Glomerular visceral epithelial cell (primary cell): Measurements from ENCODE around the gene MAPRE3.
"Not testable (repeated sequence)": the region's sequence is repeated elsewhere in the genome, so short reads cannot be mapped to it uniquely, and the experiment has no call there.

Source experiments
- DNase-seq: peaks from one replicate; pipeline ENCODE4 v3.0.0-alpha.2; 2016; ENCODE audit errors: extremely low spot score

Gene MAPRE3

DNA sequence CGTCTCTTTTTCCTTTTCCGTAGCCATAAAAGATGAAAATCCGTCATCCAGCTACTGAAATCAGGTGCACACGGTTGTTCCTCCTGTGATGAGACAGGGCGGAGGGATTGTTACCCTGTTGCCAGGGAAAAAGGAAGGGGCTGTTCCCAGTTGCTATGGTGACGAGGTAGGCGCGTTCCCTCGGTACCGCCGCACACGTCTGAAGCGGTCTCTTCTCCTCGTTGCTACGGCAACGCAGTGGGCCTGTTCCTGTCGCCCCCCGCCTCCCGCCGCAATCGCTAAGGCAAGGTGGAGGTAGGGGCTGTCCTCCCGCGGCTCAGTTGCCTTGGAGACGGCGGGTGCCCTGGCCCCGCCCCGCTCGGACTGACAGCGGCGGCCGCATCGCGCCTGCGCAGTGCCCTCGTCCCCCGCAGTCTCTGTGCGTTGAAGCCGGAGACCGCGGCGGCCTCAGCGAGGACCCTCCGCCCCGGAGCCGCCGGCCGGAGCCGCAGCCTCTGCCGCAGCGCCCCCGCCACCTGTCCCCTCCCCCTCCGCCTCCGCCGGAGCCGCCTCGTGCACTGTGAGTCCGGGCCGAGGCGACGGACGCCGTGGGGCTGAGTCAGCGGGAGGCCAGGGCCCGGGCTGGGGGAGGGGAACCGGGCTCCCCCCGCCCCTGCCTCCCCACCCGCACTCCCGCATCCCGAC lies at the start of gene MAPRE3:
MAPRE3 (plus strand) TSS at position 394 of the 684 bp plus-strand sequence. CDS start 51,582 bp downstream, outside the sequence.
- peak; percentile 53 for DNase-seq

GRCh38 chr2:26921323-26921722 lies 49.1 kb upstream of the MAPRE3 start:
- no peak for DNase-seq

DNA sequence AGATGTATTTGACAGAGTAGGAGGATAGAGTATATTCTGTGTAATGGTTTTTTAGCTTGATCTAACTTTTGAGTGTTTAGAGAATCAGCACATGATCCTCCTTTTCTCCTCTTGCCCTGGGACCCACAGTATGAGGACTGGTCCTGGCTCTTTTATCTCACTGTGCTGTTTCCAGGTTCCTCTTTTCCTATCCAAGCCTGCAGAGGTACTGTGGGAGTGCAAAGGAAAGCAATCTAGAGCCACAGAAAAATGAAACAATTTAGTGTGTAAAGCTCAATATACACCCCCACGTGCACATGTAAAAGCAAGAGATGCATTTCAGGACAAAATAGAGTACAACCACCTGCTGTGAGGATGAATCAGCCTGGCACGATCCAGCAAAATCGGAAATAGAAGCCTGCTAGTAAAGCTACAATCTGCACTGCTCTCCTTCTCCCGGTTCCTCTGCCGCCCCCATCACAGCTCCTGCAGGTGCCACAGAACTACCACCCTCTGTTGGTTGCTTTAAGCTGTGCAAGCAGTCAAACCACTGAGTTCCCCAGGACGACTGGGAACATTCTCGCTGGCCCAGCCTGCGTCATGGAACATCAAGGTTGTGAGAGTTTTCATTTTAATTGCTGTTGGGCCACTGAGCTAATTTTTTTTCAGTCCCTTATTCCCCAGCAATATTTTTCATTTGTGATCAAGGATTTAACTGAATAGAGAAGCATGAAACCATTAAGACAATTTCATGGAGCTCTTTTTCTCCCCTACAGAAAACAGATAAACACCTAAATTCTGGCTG lies 47.8 kb upstream of the MAPRE3 start:
- DNase-seq = peak; percentile 32

DNA sequence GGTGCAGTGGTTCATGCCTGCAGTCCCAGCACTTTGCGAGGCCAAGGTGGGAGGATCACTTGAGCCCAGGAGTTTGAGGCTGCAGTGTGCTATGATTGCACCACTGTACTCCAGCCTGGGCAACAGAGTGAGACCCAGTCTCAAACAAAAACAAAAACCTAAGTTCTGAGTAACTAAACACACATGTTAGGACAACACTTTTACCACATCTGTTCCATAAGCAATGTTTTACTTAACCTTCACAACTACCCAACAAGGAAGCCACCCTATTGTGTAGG lies 47.3 kb upstream of the MAPRE3 start:
- not testable (repeated sequence) for DNase-seq

DNA sequence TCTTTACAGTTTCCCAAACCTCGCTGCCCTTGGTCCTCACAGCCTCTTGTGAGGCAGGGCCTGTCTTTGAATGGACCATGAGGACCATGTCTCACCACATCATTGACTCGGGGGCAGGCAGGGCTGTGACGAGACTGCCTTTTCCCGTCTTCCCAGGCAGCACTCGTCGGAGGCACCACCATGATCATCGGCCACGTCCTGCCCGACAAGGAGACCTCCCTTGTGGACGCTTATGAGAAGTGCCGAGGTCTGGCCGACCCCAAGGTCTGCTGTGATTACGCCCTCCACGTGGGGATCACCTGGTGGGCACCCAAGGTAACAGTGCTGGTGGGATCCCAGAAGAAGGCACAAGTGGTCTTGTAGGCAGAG lies 45.7 kb upstream of the MAPRE3 start:
- DNase-seq = no peak

DNA sequence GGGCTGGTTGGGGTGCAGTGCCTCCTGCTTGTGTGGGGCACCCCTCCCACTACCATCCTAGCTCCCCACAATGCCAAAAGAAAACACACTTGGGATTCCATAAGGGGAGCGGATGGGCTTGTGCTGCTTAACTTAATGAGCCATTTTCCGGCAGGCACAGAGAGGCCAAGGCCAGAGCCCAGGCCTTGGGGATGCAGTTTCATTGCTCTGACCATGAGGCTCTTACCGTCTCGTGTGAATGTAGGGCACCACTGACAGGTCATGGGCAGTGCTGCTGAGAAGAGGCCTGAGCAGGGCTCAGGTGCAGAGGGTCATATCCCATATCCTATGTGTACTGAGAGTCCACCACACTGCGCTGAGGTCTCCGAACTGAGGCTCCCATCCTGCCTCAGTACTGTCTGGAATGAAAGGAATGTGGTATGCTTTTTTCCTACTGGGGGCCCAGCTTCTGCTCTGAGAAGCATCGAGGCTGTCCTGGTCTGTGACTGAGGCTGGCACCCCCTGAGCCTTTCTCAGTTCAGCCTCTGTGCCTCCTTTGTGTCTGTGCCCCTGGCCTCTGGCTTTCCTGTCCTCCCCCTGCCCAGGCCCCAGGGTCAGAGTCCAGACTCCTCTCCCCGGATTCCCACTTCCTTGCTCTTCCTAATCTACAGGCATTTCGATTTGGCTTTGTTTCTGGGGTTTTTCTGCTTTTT lies 45.2 kb upstream of the MAPRE3 start:
- no peak for DNase-seq

DNA sequence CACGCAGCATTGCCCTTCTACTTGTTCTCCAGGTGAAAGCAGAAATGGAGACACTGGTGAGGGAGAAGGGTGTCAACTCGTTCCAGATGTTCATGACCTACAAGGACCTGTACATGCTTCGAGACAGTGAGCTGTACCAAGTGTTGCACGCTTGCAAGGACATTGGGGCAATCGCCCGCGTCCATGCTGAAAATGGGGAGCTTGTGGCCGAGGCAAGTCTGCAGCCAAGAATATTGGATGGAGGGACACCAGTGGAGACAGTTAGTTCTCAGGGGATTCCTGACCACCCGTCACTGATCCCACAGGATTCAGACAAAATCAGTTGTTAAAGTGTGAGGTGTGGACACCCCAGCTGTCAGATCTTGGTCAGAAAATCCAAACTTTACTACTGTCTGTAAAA lies 43.2 kb upstream of the MAPRE3 start:
- DNase-seq = no peak

DNA sequence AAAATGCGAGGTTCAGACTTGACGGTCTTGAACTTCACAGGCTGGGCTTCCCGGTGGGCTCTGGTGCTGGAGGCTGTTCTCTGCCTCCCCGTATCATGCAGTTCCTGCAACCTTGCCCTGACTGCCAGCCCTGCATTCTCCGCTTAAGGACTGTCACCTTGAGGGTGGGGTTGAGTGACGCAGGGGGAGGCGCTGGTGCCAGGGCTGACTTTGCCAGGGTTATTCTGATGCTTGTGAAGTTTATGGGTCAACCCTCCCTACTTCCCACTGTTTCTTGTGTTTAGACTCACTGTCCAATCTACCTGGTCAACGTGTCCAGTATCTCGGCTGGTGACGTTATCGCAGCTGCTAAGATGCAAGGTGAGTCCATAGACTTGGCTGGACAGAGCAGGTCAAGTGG lies 37.5 kb upstream of the MAPRE3 start:
- DNase-seq = no peak

DNA sequence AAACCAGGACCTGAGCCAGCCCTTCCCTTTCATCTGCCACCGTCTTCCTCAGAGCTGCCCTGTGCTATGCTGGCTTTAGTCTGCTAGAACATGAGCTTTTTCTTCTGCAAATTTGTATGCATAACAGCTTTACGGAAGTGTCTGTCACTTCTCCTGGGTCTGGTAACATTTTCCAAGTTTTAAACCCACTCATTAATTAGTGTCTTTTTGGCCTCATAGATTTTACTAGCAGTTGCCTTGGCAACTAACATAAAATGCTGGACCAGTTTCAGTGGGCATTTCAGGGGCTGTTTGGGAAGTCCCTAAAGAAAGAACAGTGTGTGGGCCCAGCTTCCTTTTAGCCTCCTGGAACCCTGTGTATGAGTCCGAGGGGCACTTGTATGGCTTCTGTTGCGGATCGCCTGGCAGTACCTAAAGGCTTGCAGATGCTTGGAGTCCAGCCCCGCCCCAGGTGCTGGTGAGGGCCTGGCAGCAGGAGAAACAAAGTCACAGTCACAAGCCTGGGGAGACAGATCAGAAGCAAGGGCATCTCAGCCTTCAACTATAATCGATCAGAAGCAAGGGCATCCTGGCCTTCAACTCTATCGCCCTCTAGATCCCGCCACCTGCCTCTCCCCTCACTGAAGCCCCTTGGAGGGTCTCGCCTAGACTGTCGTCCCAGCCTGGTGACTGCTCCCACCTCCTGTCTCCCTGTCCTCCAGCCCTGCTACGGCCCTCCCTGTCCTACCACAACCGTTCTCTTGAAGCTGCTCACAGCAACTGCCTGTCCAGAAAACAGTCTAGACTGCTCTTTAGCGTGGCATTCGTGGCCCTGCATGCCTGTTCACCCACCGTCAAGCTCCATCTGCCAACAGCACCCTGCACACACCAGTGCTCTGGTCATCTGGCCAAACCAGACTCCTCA lies 36.8 kb upstream of the MAPRE3 start:
- DNase-seq = no peak

DNA sequence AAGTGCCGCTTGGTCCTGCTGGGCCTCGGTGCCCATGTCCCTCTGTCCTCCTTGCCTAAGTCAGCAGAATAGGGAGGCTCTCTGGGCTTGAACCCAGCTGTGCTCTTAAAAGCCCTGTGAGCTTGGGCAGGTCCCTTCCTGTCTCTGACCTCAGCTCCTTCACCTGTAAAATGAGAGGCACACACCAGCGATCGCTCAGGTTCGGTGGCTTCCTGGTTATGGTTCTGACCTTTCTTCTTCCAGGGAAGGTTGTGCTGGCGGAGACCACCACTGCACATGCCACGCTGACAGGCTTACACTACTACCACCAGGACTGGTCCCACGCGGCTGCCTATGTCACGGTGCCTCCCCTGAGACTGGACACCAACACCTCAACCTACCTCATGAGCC lies 36.1 kb upstream of the MAPRE3 start:
- DNase-seq = no peak

DNA sequence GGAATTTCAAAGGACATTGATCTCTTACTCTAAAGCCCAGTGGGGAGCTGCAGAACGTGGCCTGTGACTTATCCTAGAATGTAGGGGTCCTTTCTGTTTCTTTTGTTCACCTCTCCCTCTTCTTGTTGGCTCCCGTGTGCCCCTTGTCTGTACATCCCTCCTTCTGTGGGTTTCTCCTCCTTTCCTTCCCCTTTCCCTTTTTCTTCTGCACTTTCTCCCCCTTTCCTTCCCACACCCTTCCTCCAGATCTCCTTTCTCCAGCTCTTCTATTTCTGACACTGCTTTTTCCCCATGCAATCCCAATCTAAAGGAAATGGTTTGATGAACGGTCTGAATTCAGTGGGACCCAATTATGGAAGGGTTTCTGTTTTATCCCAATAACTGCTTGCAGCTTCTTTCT lies 35.5 kb upstream of the MAPRE3 start:
- DNase-seq = no peak

- no peak for DNase-seq
Measured at GRCh38 chr2:26936855-26937254, 33.6 kb upstream of the MAPRE3 start.

DNA sequence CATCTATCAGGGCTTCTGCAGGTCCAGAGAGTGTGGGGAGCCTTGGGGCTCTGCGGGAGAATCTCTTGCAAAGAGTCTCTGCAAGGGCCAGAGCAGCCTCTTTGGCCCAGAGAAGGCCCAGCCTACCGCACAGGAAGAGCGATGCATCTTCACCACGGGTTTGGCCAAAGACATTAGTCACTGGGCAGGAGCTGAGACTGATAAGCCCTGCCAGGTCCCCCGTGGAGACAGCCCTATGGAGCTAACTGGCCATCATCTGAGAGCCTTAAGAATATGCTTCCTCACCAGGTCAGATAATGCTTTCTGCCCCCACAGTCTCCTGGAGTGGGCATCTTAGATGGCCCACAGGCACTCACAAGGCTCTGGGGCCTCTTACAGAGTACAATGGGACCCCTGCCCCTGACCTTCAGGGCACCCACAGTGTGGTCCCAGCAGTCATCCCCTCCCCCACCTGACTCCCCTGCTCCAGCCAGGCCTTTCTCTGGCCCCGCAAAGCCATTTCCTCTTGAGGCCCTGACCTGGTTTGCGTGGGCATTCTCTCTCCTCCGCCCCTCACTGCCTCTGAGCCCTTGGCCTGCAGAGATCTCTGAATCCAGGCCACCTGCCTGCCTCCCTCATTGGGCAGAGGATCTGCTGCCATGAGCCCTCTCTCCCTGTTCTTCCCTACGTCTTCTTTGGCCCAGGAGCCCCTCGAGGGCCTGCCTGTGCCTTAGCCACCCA lies 31.9 kb upstream of the MAPRE3 start:
- no peak for DNase-seq

DNA sequence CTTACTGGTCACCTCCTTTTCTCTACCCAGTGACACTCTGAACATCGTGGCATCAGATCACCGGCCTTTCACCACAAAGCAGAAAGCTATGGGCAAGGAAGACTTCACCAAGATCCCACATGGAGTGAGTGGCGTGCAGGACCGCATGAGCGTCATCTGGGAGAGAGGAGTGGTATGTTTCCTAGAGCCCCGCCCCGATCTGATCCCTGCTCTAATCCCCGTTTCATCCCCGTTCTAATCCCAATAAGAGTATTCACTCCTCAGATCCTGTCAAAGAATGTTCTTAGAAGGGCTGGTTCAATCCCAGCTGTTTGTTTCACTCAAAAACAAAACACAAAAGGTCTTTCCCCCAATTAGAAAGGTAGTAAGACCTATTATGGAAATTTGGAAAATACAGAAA lies 30.4 kb upstream of the MAPRE3 start:
- no peak for DNase-seq

- DNase-seq = no peak
Measured at GRCh38 chr2:26941486-26941885, 29.0 kb upstream of the MAPRE3 start.

DNA sequence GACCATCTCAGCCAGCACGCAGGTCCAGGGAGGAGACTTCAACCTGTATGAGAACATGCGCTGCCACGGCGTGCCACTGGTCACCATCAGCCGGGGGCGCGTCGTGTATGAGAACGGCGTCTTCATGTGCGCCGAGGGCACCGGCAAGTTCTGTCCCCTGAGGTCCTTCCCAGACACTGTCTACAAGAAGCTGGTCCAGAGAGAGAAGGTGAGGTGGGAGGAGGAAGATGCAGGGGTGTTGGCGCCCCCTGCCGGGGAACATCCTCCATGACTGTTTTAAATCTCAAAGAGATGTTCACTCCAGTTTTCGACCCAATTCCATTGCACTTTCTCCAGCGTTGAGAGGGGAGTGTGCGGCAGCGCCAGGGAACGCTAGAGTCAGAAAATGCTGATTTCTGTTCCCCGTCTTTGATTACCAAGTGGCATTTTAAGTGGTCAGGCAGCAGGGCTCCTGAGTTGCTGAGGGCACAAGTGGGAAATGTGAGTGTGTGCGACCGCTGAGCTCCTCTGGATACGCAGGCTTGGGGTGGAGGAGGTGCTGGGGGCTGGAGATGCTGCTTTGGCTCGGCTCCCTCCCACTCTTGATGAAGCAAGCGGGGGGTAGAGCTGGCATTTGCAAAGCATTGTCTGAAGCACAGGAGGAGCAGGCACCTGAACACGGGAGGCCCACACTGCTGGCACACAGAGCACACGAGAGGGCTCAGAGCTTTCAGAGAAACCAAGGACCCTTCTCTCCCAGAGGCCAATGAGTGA lies 27.7 kb upstream of the MAPRE3 start:
- peak; percentile 46 for DNase-seq

- no peak for DNase-seq
Measured at GRCh38 chr2:26945991-26946750, 24.3 kb upstream of the MAPRE3 start.

GRCh38 chr2:26946841-26947784 lies 23.3 kb upstream of the MAPRE3 start:
- peak; percentile 71 for DNase-seq

GRCh38 chr2:26948800-26949199 lies 21.6 kb upstream of the MAPRE3 start:
- DNase-seq = no peak
